Uterus (tissue), 2 donors: Measurements from ENCODE around the gene DMD.

Experiments
- CTCF ChIP-seq, 4 experiments: fragments of 200-600 bp in 2 of 4; fragments of 450-650 bp in 2 of 4; sonication (generic) in 2 of 4; IDR thresholded peaks; one replicate each; pipeline ENCODE4 v1.5.1; 2016 to 2019; ENCODE audit warnings: antibody characterized with exemption in 4 of 4, mild to moderate bottlenecking in 2 of 4, moderate library complexity in 1 of 4
- POLR2A ChIP-seq, 2 donors: fragments of 450-650 bp; IDR thresholded peaks; one replicate each; pipeline ENCODE4 v1.6.1; 2016; ENCODE audit warnings: antibody characterized with exemption in 2 of 2, mild to moderate bottlenecking in 1 of 2, moderate library complexity in 1 of 2

GRCh38 chrX:32269866-32270265 is 941.5 kb downstream of the DMD start:
- TF ChIP-seq CTCF (IDR thresholded peaks at IDR 0.05) (no peak), POLR2A (IDR thresholded peaks at IDR 0.05) (no peak)
